Activated CD4-positive, CD25-positive, alpha-beta regulatory T cell (primary cell): ENCODE measurements around the gene MRPL9.
"Not testable (repeated sequence)": the region's sequence is repeated elsewhere in the genome, so short reads cannot be mapped to it uniquely, and the experiment has no call there.

Experiments
- DNase-seq, 4 experiments: peaks; one replicate each; lab custom pipeline; 2025; lab: John Stamatoyannopoulos, UW

The MRPL9 gene

GRCh38 chr1:151783796-151784195 is 20.5 kb upstream of the MRPL9 start:
- no peak for DNase-seq

- DNase-seq, result no peak
Observed at GRCh38 chr1:151782741-151783140, 19.4 kb upstream of the MRPL9 start.

GRCh38 chr1:151782026-151782425 is 18.7 kb upstream of the MRPL9 start:
- not testable (repeated sequence) for DNase-seq

DNA sequence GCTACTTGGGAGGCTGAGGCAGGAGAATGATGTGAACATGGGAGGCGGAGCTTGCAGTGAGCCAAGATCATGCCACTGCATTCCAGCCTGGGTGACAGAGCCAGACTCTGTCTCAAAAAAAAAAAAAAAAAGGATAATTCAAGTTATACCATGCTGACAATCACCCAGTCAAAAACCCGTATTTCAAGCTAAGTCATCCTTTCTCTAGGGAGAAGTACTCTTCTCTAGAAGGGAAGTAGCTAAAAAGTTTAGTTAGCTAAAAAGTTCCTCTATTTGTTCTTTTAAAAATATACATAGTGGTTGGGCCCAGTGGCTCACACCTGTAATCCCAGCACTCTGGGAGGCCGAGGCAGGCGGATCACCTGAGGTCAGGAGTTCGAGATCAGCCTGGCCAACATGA is 17.4 kb upstream of the MRPL9 start:
- DNase-seq, result not testable (repeated sequence)

DNA sequence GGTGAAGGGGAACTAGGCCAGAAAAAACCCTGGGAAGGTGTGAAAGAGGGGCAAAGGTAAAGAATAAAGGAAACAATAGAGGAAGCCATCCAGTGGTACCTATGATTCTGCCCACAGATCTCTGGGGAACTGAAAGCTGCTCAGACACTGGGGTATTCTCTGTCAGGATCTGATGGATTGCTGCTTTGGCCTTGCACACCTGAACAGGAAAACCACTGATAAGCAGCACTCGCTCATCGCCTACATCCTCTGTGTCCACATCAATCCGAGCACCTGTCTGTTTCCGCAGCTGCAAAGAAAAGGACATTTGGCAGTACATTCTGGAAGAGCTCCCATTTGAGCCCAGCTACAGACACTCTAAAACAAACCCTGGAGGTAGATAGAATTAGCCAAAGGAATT is 16.6 kb upstream of the MRPL9 start:
- no peak for DNase-seq

DNA sequence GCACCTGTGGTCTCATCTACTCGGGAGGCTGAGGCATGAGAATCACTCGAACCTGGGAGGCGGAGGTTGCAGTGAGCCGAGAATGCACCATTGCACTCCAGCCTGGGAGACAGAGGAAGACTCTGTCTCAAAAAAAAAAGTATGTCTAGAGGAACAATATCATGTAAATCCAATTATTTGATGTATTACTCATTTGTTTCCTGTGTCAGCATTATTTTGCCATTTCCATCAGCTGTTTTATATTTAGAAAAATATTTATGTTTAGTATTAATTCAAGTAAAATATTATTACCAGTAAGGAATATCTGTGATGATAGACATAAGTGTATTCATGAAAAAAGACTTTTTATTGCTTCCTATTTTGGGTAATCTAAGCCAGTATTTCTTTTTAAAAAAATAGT is 14.0 kb upstream of the MRPL9 start:
- no peak for DNase-seq

DNA sequence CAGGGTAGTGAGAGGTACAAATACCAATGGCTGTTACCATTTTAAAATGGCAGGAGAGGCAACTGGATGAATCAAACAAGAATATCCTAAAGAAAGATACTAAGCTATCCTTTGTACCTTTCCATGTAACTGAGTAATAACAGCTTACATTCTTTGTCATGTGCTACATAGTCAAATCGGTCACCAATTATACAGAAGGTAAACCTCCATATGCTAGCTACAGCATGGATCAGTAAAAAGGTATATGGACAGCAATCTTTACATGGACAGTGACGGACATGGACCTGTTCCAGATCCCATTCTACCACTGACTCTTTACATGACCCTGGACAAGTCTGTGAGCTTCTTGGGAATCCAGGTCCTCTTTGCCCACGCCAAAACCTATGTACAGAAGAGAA is 13.4 kb upstream of the MRPL9 start:
- DNase-seq, result no peak

DNA sequence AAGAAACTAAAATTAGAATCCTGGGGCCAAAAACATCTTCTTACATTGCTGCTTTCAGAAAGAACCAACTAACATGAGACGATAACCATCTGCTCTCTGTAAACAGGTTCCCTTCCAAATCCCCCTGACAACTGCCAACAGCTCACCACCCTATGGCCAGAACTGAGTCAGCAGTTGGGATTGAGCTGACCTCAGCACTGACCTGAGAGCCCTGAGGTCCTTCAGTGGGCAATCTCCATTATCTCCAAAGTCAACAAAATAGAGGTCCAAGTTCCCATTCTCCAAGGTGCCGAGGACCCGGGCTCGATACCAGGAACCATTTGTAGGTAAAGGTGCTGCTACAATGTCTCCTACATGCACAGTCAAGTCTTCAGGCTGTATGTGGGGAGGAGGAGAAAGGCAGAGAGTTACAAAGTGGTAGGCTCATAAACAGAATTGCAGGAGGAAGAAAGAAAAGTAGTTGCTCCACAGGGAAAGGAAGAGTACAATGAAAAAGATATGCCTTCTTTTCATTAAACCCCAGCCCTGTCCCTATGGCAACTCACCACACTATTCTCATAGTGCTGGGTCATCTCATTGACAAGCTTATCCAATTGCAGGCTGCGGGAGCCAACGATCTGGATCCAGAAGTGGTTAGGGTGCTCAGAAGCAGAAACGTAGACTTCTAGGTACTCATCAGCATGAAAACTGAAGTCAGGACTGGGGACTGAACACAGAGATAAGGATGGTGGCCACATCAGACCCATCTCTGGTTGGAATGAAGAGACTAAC is 12.8 kb upstream of the MRPL9 start:
- DNase-seq, result no peak

DNA sequence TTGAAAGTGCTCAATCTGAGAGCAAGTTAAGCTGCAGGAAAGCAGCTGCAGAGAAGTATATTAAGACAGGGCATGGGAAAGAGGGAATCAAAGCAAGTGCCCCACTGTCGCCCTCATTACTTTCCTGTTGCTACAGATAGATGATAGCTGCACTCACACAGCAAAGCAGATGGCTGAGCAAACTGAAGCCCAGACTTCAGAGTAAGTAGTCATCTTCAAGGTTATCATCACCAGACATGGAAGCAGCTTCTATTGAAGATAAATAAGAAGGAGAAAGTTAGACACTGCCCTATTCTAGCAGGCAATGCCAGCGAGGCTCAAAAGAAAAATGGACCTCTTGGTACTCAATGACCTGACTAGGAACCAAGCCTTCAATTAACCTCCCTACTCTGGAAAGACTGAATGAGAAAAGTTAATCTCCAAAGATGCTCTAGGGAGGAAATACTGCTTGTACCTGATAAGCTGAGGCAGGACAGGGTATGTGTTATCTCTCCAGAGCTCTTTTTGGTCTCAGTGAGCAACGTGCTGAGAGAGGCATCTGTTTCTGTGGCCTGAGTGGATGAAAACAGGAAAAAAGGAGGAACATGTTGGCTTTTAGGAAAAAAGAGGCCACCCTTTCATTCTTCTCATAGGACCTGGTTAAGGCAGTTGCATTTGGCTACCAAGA is 11.1 kb upstream of the MRPL9 start:
- DNase-seq, result no peak

GRCh38 chr1:151773702-151774101 is 10.4 kb upstream of the MRPL9 start:
- DNase-seq, result no peak

DNA sequence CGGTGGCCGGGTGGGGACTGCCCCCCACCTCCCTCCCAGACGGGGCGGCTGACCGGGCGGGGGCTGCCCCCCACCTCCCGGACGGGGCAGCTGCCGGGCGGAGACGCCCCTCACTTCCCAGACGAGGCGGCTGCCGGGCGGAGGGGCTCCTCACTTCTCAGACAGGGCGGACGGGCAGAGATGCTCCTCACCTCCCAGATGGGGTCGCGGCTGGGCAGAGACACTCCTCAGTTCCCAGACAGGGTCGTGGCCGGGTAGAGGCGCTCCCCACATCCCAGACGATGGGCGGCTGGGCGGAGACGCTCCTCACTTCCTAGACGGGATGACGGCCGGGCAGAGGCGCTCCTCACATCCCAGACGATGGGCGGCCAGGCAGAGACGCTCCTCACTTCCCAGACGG is 6.0 kb upstream of the MRPL9 start:
- not testable (repeated sequence) for DNase-seq

DNA sequence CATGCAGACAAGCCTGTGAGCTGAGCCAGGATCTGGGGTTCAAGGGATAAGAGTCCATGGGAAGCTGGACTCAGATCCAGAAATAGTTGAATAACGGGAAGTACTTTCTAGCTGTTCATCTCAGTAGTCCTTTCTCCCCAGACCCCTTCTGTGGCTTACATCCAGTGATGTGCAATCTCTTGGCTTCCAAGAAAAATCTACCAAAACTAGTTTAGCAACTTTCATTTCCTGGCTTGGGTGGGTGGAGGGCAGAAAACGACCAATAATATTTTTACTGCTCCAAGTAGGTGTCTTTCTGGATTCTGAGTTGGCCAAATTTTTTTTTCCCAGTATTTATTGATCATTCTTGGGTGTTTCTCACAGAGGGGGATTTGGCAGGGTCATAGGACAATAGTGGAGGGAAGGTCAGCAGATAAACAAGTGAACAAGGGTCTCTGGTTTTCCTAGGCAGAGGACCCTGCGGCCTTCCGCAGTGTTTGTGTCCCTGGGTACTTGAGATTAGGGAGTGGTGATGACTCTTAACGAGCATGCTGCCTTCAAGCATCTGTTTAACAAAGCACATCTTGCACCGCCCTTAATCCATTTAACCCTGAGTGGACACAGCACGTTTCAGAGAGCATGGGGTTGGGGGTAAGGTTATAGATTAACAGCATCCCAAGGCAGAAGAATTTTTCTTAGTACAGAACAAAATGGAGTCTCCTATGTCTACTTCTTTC is 5.2 kb upstream of the MRPL9 start:
- DNase-seq, result not testable (repeated sequence)

DNA sequence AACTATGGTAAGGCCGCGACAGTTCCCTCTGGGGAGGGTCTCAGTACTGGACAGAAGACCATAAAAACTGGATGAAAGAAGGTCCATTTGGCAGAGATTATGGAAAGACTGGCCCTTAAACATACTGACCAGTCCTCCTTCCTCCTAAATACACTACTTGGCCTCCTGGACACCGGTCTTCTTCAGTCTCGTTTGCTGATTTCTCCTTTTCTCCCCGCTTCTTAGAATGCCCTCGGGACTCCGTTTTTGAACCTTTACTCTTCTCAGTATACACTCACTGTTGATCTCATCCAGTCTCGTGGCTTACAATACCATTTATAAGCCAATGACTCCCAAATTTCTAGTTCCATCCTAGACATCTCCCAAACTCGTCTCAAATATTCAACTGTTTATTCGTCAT is 694 bp upstream of the MRPL9 start:
- no peak for DNase-seq

- no peak for DNase-seq
Observed at GRCh38 chr1:151760597-151761385, 2.5 kb downstream of the MRPL9 start.

- no peak for DNase-seq
Observed at GRCh38 chr1:151759241-151759640, 4.1 kb downstream of the MRPL9 start.

- no peak for DNase-seq
Observed at GRCh38 chr1:151756291-151756690, 7.0 kb downstream of the MRPL9 start.

- DNase-seq, result no peak
Observed at GRCh38 chr1:151741516-151741915, 21.8 kb downstream of the MRPL9 start.

GRCh38 chr1:151739590-151740355 is 23.5 kb downstream of the MRPL9 start:
- DNase-seq, result no peak

GRCh38 chr1:151737479-151737878 is 25.8 kb downstream of the MRPL9 start:
- DNase-seq, result no peak

DNA sequence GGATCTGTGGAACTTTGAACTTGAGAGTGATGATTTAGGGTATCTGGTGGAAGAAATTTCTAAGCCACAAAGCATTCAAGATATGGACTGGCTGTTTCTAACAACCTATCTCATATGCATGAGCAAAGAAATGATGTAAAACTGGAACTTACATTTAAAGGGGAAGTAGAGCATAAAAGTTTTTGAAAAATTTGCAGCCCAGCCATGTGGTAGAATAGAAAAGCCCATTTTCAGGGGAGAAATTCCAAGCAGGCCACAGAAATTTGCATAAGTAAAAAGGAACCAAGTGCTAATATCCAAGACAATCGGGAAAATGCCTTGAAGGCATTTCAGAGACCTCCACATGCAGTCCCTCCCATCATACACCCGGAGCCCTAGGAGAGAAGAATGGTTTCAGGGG is 26.3 kb downstream of the MRPL9 start:
- DNase-seq, result no peak

DNA sequence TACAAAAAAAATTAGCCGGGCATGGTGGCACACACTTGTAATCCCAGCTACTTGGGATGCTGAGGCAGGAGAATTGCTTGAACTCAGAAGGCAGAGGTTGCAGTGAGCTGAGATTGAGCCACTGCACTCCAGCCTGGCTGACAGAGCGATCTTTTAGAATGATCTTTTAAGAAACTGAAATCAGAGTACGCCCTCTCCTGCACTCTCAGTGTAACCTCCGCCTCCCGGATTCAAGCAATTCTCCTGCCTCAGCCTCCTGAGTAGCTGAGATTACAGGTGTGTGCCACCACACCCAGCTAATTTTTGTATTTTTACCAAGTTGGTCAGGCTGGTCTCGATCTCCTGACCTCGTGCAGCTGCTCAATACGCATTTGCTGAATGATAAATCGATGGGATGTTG is 29.3 kb downstream of the MRPL9 start:
- DNase-seq, result not testable (repeated sequence)
